ENCODE results near the gene ATP10A.

DNA sequence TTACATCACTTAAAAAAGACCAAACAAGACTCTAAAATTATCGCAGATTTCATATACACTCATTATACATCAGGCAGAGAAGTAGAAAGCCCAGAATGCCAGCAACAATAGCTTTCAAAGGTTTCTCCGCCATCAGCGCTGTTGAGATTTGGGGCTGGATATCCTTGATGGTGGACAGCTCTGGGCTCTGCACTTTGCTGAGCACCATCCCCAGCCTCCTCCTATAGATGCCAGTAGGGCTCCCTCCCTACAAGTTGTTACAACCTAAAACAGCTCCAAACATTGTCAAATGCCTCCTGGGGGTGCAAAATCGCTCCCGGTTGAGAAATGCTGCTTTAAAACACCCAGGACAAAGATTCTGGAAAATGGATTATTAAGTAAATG lies 73.5 kb downstream of the ATP10A start:
- TF ChIP-seq POLR2AphosphoS5 (IDR thresholded peaks at IDR 0.05; ENCODE audit: borderline replicate concordance, low read depth, low read length) (no peak), EZH2 (IDR thresholded peaks at IDR 0.05) (no peak)
